Testis (tissue), 3 donors: Measurements from ENCODE around the gene R3HDM2. TPM values are rescaled to one million over a fixed set of nuclear protein-coding genes. Genes with fewer than 3 reads are reported as not detected.

Experiments
- DNase-seq: peaks from one replicate; pipeline ENCODE4 v3.0.0-alpha.2; 2019
- H3K27ac ChIP-seq, 2 donors: fragments of 200-600 bp; sonication (generic); one replicate each; pipeline ENCODE4 v1.5.1; 2019
- H3K27me3 ChIP-seq: fragments of 200-600 bp; sonication (generic); one replicate; pipeline ENCODE4 v1.5.1; 2019
- H3K36me3 ChIP-seq: fragments of 200-600 bp; sonication (generic); one replicate; pipeline ENCODE4 v1.5.1; 2017; ENCODE audit warnings: low read depth; ENCODE audit errors: missing control alignments
- H3K4me1 ChIP-seq: fragments of 200-600 bp; sonication (generic); one replicate; pipeline ENCODE4 v1.5.1; 2019
- H3K4me3 ChIP-seq, 2 donors: fragments of 200-600 bp; sonication (generic); one replicate each; pipeline ENCODE4 v1.5.1; 2017 to 2019
- H3K9me3 ChIP-seq: fragments of 200-600 bp; sonication (generic); one replicate; pipeline ENCODE4 v1.5.1; 2017
- CTCF ChIP-seq, 3 experiments: fragments of 450-650 bp in 2 of 3; fragments of 200-600 bp in 1 of 3; sonication (generic) in 1 of 3; IDR thresholded peaks; one replicate each; pipeline ENCODE4 v1.5.1; 2016 to 2019; ENCODE audit warnings: antibody characterized with exemption in 3 of 3, mild to moderate bottlenecking in 2 of 3, moderate library complexity in 1 of 3
- POLR2A ChIP-seq: fragments of 450-650 bp; IDR thresholded peaks from one replicate; pipeline ENCODE4 v1.6.1; 2017; ENCODE audit warnings: antibody characterized with exemption, mild to moderate bottlenecking, moderate library complexity
- WGBS, 2 donors: methylation state at CpG; one replicate each; pipeline ENCODE4 v1.1.5; 2018; 5-methylcytosine and 5-hydroxymethylcytosine counted together
- intact Hi-C: fragments of 100-400 bp; cut with DNase I; formaldehyde crosslinking; loops from one replicate; pipeline ENCODE4 v1.15.1; 2023; ENCODE audit warnings: low total_unique reads
- polyA plus RNA-seq: library from polyadenylated mRNA; stranded (reverse); fragments of 350-450 nt; fragmentation: Illumina TruSeq; extraction: RNeasy Lipid Tissue Mini Kit (QIAGEN cat#74804); gene quantifications from one replicate; pipeline ENCODE4 v1.2.3, GENCODE V29; 2014; ENCODE audit warnings: low read depth, low replicate concordance; ENCODE audit not compliant: insufficient read depth
- total RNA-seq, 2 donors: library from RNA; depleted of rRNA; stranded (reverse); fragments of >200 nt; gene quantifications; one replicate each; pipeline ENCODE4 v1.2.3, GENCODE V29; 2016

Gene R3HDM2
- total and polyA plus RNA-seq, 3 donors from 2014 or later = 54.6 to 93.9 (median 92.0) TPM

GRCh38 chr12:57355734-57356133 is 75.1 kb downstream of the R3HDM2 start:
- H3K4me3 ChIP-seq = no peak overlapping the region
- no peaks in the 10 kb centered on the region for H3K27me3 ChIP-seq
- H3K27ac ChIP-seq = no peak overlapping the region
- H3K36me3 ChIP-seq = no peaks in the 10 kb centered on the region
- TF ChIP-seq POLR2A = no peak
- TF ChIP-seq CTCF (IDR thresholded peaks at IDR 0.05) = no peak
- no peak for DNase-seq
- H3K9me3 ChIP-seq = no peaks in the 10 kb centered on the region
- H3K4me1 ChIP-seq = no peaks in the 10 kb centered on the region
- intact Hi-C loops = no loop called here

- Histone ChIP-seq H3K27ac (no peak overlapping the region), H3K4me3 (no peak overlapping the region), H3K36me3 (no peaks in the 10 kb centered on the region), H3K27me3 (no peaks in the 10 kb centered on the region), H3K9me3 (no peaks in the 10 kb centered on the region), H3K4me1 (no peaks in the 10 kb centered on the region)
- intact Hi-C loops = no loop called here
- 84 to 93% methylated on average over 3 of the region's 3 CpGs for WGBS, 2 donors
- TF ChIP-seq CTCF (IDR thresholded peaks at IDR 0.05) (no peak), POLR2A (no peak)
- no peak for DNase-seq
Measured at GRCh38 chr12:57352166-57352565, 78.7 kb downstream of the R3HDM2 start.

- H3K27ac ChIP-seq = no peak overlapping the region
- H3K36me3 ChIP-seq = no peaks in the 10 kb centered on the region
- DNase-seq = no peak
- no peaks in the 10 kb centered on the region for H3K9me3 ChIP-seq
- intact Hi-C loops = no loop called here
- H3K27me3 ChIP-seq = no peaks in the 10 kb centered on the region
- H3K4me1 ChIP-seq = no peaks in the 10 kb centered on the region
- TF ChIP-seq POLR2A (no peak), CTCF (IDR thresholded peaks at IDR 0.05) (no peak)
- no peak overlapping the region for H3K4me3 ChIP-seq
Measured at GRCh38 chr12:57347284-57347683, 83.6 kb downstream of the R3HDM2 start.

DNA sequence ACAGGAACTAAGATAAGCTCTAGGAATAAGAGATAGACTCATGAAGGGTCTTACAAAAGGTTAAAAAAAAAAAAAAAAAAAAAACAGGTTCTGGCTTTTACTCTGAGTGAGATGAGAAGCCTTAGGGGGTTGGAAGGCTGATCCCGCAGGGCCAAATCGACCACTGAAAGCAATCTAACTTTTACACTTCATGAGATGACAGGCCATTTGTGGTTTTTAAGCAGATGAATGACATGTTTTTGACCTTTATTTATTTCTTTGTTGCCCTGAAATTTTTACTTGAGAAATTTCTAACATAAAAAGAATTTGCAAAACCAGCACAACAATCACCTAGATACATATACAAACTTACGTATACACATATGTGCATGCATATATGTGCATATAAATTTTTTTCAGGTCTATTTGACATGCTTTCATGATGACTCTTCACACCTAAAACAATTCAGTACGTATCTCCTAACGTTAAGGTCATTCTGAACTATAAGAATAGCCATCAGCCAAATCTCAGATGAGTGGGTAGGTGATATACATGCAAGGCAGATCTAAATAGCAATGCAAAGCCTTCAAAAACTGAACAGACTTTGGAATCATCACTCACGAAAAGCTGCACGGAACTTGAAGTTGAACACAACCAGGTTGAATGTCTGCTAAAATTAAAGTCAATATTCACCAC is 87.0 kb downstream of the R3HDM2 start:
- intact Hi-C loops = no loop called here
- no peak for TF ChIP-seq CTCF (IDR thresholded peaks at IDR 0.05)
- no peak for TF ChIP-seq POLR2A

DNA sequence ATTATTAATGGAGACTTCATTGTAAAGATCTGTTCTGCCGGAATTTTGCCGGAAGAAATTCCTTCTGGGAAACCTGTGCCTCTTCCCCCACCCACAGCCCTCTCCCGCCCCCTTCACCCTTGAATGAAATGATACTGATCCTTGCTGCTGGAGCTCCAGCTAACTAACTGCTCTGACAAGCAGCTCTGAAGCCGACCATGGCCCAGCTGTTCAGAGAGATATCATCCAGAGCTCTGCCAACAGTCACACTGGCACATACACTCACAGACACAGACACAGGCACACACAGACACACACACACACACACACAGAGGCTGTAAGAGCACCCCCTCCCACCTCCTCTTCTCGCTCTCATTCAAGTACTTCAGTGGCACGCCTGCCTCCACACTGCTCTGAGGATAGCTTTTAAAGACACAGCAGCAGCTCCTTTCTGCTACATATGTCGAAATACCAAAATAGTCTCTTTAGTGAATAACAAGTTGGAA is 88.6 kb downstream of the R3HDM2 start:
- Histone ChIP-seq H3K36me3 (no peaks in the 10 kb centered on the region), H3K4me1 (peaks cover 16% of the 10 kb centered on the region), H3K4me3 (no peak overlapping the region), H3K27ac (peak overlapping the region; percentile 31 to 83), H3K27me3 (no peaks in the 10 kb centered on the region), H3K9me3 (no peaks in the 10 kb centered on the region)
- intact Hi-C loops = no loop called here
- DNase-seq = peak; percentile 61
- WGBS, 2 donors = 32 to 46% methylated on average over 7 of the region's 7 CpGs
- no peak for TF ChIP-seq CTCF (IDR thresholded peaks at IDR 0.05)
- no peak for TF ChIP-seq POLR2A

More for the DNA sequence above, 87.0 kb downstream of the R3HDM2 start:
- Histone ChIP-seq H3K9me3 (no peaks in the 10 kb centered on the region), H3K27ac (no peak overlapping the region), H3K27me3 (no peaks in the 10 kb centered on the region), H3K36me3 (no peaks in the 10 kb centered on the region), H3K4me1 (peaks cover 16% of the 10 kb centered on the region), H3K4me3 (no peak overlapping the region)
- 89 to 90% methylated on average over 7 of the region's 7 CpGs for WGBS, 2 donors
- no peak for DNase-seq
